ENCODE measurements around the gene RACGAP1.

RACGAP1 gene

GRCh38 chr12:49968471-49968870 is 56.8 kb downstream of the RACGAP1 start:
- no peak for DNase-seq (ENCODE audit: low spot score)

DNA sequence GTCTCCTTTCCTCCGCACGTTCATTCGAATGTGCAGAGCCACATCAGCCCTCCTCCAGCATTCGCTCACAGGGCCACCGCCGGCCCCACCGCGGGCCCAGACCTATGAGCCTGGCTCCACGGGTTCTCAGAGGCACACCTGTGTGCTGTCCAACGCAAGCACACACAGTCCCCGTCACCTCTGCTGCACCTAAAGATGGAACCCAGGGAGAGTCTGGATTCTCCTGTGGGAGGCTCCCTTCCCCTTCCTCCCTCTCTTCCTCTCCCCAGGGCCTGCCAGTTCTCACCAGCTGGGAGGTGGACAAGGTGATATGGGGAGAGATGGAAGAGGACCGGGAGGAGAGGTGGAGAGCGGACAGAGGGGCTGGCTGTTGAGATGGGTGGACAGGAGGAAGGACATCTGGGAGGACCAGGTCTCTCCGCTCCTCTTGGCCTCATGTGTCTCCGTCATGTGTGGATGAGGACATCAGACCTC is 57.5 kb downstream of the RACGAP1 start:
- DNase-seq (ENCODE audit: low spot score) = no peak

DNA sequence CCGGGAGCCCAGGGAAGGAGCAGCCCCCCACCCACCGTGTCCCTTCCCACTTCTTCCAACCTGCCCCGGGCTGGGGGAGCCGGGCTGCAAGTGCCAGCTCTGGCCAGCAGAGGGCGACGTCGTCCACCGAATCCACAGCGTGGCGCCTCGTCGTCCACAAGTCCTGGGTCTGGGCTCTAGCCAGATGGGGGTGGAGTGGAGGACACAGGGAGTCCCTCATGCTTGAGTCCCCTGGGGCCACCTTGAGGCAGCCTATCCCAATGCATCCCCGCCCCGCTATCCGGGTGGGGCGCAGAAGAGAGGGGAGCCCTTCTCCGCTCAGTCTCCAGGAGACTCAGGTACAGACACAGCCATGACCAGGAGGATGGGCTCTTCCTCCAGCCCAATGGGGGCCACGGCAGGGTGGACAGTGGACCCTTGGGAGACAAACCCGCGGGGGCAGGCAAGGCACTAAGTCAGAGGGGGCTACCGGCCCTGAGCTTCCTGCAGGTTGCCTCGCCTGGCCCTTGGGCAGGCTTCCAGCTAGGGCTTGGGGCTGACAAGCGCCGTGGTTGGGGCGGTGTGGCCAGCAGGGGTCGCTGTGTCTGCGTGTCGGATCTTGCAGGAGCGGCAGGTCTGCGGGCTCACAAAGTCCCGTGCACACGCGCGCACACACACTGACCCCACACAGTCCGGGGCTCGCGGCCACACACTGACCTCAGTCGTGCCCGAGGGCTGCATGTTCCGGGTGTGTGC is 58.1 kb downstream of the RACGAP1 start:
- DNase-seq (ENCODE audit: low spot score) = peak; percentile 95

DNA sequence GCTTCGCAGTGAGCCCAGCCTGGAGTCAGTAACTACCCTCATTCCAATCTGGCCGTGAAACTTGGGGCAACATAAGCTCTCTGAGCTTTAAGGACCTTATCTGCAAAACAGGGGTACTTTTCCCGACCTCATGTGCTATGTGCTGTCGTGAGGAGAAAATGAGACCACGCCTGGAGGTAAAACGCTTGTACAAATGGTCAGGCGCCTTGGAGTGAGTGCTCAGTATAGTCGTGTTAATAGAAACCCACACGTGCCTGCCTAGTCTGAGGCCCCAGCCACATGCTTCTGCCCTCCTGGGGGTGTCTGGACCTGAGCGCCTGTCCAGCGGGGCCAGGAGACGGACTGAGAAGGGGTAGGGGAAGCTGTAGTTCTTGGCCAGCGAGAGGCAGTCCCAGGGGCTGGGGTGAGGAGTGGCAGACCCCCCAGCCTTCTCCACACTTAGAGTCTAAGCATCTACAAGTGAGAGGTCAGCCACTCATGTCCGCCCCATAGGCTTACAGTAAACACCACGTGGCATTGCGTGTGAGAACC is 58.7 kb downstream of the RACGAP1 start:
- DNase-seq (ENCODE audit: low spot score) = no peak

DNA sequence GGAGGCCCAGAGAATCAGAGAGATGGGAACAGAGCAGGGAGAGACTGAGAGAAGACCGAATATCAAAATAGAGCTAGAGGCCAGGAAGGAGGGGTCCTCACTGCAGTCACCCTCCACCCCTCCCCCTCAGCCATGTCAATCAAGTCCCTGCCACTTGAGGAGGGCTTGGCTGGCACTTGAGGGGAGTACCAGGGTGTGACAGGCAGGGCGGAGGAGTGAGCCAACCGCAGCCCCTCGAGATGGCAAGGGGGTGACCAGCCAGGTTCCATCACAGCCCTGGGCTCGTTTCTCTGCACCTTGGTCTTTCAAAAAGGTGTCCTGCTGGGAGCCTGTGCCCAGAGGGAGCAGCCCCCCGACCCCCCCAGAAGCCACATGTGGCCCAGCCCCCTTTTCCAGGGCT is 59.5 kb downstream of the RACGAP1 start:
- DNase-seq (ENCODE audit: low spot score) = no peak

- DNase-seq (ENCODE audit: low spot score) = no peak
These were observed 60.3 kb downstream of the RACGAP1 start for GRCh38 chr12:49964849-49965624.

GRCh38 chr12:49963976-49964815 is 61.1 kb downstream of the RACGAP1 start:
- no peak for DNase-seq (ENCODE audit: low spot score)

DNA sequence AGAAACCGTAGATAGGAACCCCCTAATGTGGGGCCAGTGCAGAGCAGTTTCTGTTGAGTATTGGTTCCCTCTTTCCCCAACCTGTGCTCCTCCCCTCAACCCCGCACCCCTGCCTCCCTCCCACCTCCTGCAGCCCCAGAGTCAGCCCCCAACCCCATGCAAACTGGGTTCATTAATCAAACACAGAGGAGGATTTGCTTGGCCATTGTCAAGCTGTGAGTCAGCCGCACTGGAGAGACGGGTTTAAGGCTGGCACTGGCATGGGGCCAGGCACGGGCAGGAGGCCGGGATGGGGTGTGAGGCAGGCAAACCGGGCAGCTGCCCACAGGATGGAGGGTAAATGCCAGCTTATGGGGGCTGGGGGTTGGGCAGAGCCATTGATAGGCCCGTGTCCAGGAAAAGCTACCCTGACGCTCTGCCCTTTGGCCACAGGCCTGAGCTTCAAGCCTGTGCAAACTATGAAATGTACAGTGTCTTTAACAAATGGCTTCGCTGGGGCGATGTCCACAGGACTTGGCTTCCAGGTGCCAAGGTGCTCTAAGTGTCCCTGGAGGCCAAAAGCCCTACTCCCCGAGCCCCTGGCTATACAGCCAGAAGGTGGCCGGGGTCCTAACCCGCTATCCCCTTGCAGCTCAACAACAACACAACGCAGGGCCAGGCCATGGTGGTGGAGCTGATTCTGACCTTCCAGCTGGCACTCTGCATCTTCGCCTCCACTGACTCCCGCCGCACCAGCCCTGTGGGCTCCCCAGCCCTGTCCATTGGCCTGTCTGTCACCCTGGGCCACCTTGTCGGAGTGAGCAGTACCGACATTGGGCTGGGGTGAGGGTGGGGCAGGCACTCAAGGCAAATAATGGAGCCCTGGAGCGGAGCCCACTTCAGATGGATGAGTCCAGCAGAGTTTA is 62.2 kb downstream of the RACGAP1 start:
- peak; percentile 53 for DNase-seq (ENCODE audit: low spot score)

DNA sequence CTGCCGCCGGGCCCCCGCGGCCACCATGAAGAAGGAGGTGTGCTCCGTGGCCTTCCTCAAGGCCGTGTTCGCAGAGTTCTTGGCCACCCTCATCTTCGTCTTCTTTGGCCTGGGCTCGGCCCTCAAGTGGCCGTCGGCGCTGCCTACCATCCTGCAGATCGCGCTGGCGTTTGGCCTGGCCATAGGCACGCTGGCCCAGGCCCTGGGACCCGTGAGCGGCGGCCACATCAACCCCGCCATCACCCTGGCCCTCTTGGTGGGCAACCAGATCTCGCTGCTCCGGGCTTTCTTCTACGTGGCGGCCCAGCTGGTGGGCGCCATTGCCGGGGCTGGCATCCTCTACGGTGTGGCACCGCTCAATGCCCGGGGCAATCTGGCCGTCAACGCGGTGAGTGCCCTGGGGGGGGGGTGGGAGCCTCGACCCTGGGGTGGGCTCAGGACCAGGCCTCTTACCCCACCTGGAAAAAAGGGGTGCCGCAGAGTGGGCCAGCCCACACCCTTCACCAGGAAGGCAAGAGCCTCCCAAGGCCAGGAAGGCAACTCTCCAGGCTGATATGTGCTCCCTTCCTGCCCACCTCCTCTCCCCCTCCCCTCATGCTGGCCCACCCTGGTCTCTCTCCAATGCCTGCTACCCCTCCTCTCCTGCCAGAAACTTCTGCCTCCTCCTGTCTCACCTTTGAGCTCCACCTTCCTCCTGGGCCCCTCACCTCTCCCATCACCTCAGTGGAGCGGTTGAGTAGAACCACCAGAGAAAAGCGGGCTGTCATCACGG is 63.1 kb downstream of the RACGAP1 start:
- no peak for DNase-seq (ENCODE audit: low spot score)

GRCh38 chr12:49961111-49961922 is 64.0 kb downstream of the RACGAP1 start, which contains the start of gene AQP5:
Gene AQP5, plus strand, starts transcription at chr12:49961872. Its CDS starts 146 bp downstream, at chr12:49962018.
- DNase-seq (ENCODE audit: low spot score) = no peak

DNA sequence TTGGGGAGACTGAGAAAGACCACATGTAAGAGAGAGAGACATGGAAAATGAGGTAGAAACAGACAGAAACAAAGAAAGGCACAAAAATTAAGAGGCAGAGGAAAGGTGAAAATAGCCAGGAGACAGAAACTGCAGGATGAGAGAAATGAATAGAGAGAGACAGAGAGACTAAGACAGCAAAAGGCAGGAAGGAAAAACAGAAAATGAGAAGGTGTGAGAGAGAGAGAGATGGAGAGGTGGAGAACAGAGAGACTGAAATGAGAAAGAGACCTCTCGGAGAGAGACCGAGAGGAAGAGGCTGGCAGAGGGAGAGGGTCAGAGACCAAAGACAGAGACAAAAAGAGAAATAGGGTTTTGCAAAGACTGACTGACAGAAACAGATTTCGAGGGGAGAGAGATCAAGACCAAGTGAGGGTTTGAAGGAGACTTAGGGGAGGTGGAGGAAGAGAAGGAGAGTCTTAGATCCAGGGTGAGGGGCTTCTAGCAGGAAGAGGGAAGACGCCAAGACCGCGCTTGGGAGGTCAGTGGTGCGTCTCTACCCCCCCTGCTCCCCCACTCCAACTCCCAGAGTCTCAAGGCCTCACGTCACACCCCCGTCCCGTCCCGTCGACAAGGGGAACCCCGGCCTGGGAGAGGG is 64.7 kb downstream of the RACGAP1 start:
- DNase-seq (ENCODE audit: low spot score) = no peak

GRCh38 chr12:49959685-49960473 is 65.4 kb downstream of the RACGAP1 start:
- no peak for DNase-seq (ENCODE audit: low spot score)

DNA sequence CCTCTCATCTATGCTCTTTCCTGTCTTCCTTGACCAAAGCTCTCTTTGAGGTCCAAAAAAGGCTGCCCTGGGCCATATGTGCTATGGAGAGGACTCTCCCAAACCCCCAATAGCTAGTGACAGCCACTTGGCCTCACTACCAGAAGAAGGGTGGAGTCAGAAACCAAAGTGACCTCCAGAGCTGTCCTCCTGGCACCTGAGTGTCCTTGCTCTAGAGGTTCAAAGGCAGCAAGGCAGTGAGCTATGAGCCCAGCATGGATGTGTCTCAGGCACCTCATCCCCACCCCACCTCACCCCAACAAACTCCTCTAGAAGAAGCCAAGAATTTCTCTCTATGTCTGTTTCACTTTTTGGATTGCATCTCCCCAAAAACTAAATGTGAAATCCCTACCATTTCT is 67.7 kb downstream of the RACGAP1 start:
- DNase-seq (ENCODE audit: low spot score) = no peak

DNA sequence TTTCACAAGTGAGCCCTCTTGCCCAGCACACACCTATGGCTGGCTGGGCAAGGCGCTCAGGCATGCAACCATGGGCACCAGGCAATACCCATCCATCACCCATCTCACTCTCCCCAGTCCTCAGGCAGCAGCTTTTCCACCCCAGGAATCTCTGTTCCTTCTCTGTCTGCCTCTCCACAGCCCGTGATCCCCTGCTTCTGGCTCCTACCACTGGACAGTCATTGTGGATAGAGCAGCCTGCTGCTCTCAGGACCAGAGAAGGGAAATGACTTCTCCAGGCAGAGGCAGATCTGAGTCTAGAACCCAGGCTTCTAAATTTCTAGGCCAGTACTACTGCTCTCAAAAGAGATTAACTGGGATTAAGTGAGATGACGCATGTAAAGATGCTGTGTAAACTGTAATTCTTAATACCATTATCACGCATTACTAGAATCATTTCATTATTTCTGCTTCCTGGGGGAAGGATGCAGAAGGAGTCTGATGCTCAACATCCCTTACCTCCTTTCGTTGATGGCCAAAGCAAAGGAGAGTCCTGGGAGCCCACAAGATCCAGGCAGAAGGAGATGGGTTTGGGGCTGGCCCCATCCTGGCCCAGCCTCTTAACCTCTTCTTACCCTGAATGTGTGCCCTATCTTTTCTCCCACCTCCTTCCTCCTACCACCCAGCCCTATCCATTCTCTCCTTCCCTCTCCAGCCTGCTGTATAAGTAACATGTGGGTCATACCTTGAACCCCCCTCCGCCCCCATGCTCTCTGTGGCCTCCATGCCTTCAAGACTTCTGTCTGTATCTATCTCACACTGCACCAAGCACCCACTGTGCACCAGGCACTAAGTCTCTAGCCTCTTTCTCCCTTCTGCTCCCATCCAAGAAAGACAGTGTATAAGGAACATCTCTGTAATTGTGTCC is 68.4 kb downstream of the RACGAP1 start:
- no peak for DNase-seq (ENCODE audit: low spot score)

GRCh38 chr12:49955899-49956662 is 69.2 kb downstream of the RACGAP1 start:
- DNase-seq (ENCODE audit: low spot score) = no peak
